HG02938 (cell line): ENCODE measurements around the gene MPI.

ENCODE experiments used
- ATAC-seq: cut with Tn5 transposase; IDR thresholded peaks from one replicate; pipeline ENCODE4 v1.9.1; 2021; ENCODE audit warnings: mild to moderate bottlenecking, moderate library complexity; ENCODE audit not compliant: unreplicated experiment

The MPI gene, protein sequence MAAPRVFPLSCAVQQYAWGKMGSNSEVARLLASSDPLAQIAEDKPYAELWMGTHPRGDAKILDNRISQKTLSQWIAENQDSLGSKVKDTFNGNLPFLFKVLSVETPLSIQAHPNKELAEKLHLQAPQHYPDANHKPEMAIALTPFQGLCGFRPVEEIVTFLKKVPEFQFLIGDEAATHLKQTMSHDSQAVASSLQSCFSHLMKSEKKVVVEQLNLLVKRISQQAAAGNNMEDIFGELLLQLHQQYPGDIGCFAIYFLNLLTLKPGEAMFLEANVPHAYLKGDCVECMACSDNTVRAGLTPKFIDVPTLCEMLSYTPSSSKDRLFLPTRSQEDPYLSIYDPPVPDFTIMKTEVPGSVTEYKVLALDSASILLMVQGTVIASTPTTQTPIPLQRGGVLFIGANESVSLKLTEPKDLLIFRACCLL

DNA sequence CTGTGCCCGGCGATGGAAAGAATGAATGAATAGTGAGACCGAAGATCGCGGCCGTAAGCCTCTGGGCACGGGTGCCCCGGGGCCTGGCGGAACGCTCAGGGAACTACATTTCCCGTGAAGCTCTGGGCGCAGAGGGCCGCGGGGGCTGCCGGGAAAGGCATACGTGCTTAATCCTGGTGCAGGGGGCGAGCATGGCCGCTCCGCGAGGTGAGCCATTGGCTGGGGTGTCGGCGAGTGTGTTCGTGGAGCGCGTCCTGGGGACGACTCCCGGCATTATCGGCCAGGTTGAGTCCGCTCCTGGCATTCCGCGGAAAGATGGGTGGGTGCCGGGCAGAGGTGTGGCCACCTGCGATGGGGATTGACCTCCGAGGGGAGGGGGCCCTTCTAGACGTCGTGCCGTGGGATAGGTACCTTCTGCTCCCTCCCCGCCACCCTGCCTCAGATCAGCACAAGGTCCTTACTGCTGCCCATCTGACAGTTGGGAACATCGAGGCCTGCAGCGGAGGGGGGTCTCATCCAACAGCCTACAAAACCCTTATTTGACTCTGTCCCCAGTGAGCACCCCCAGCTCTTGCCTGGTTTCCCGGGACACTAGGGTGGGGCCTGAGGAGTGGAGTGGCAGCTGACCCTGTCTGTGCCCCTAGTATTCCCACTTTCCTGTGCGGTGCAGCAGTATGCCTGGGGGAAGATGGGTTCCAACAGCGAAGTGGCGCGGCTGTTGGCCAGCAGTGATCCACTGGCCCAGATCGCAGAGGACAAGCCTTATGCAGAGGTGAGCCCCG is at the start of gene MPI:
Gene MPI (plus strand): TSS at position 160 of the 782 bp plus-strand sequence. CDS start 32 bp downstream, at position 192.
- ATAC-seq, result peak; percentile 86

DNA sequence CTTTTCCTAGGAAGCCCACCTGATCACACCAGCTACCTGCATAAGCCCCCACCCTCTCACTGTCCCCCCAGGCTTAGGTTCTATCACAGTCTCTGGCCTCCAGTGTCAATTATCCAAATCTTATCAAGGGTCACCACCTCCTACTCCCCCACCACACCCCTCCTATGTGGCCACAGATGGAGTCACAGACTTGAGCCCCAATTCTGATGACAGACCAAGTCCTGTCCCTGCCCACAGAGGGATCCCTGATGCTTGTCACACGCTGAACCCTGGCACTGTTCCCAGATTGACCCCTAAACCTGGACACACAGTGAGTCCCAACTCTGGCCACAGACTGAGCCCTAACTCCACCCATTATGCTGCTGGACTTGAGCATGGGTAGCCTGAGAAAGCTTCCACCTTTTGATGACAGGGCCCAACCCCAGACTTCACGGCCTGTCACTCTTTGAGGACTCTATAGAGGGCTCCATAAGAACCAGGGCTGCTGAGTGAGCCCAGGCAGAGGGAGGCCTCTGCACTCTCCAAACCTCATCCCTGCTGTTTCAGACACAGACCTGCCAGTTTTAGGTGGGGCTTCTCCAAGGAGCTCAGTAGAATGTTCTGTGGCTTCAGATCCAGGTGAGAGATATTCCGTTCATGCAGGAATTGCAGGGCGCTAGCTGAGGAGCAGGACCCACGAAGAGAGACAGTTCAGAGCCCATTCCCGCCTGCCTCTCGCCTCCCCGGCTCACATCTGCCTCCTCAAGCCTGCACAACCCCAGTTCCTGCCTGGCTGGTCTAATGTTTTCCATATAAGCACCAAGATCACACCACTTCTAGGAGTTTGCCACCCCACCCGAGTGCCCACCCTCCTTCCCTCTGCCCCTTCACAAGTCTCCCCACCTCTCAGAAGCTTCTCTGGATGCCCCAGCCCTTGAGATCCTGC is 48.7 kb upstream of the MPI start:
- ATAC-seq, result no peak

DNA sequence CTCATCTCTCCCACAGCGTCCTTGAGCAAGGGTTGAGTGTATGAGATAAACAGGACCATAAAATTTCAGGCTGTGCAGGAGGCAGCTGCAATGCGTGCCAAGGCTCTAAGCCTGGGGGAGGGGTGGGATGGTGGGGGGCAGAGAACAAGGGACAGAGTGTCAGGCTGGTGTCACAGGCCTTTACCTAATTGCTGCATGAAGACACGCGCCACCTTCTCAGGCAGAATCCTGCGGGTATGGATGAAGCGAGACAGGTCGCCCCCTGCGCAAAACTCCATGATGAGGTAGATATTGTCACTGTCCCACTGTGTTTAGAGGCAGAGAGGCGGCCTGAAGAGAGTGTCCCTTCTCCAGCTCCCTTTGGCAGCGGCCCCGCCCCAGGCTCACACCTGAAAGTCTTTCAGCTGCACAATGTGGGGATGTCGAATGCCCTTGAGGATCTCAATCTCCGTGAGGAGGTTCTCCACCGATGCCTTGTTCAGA is 47.9 kb upstream of the MPI start:
- no peak for ATAC-seq

DNA sequence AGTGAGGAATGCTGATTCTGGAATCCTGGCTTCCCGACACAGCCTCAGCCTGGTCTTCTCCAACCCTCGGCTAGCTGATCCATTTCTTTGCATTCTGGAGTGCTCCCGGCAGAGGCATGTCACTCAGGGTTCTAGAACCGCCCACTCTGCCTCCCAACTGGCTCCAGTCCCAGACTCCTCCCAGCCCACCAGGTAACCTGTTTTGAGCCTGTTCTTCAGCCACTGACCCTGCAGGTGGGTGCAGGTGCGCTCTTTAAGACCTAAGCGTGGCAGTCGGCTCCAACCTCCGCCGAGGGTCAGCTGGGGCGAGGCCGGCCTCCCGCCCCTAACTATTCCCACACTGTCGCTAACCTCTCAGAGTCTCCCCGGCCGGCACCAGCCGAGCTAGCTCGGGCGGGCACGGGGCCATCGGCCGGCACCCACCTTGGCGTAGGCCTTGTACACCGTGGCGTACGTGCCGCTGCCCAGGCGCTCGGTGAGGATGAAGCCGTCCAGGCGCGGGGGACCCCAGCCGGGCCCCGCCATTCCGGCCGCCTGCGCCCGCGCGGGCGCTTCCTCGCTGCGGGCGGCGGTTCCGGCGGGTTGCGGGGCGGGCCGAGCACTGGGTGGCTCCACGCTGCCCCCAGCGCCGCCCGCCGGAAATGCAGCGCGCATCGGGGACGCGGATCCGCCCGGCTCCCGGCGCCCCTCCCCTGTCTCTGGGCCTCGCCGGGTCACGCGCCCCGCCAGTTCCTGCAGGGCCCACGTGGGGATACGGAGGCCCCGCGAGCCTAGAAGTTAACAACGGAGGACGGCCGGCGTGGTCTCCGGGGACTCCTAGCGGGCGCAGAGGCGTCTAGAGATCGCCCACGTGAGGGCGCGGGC is 47.0 kb upstream of the MPI start, which contains the start of gene ULK3:
Gene ULK3 (minus strand): TSS at position 576 of the 864 bp plus-strand sequence. CDS start 51 bp downstream, at position 525.
- ATAC-seq, result peak; percentile 66

DNA sequence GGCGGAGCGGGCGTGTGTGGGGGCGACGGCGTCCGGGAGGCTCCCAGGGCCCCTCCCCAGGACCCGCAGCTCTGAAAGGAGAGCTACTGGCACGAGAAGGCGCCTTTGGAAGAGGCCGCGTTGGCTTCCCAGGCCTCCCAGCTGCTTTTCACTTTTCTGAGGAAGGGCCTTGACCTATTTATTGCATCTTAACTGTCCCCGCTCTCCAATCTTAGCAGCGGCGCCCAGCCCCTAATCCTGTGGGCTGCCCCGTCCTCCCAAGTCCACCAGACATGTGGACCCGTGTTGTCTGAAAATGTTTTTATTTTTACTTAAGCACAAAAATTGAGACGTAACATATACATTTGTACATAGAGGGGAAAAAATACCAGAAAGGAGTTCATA is 46.4 kb upstream of the MPI start:
- no peak for ATAC-seq

DNA sequence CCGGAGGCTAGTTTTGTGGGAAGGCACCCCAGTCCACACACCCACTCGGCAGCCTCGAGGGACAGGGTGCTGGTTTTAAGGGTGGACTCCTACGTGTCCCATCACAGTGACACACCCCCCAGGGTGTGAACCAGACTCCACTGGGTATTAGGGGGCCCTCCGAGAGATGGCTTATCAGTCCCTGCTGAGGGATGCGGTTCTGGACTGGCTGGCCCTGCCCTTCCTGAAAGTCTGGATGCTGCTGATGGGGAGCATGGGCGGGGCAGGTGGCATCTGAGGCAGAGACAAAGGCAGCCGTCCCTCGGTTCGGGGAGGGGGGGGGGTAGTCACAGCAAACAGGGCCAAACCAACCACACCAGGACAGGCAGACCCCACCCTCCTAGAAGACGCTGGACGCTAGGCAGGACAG is 45.9 kb upstream of the MPI start:
- ATAC-seq, result no peak

DNA sequence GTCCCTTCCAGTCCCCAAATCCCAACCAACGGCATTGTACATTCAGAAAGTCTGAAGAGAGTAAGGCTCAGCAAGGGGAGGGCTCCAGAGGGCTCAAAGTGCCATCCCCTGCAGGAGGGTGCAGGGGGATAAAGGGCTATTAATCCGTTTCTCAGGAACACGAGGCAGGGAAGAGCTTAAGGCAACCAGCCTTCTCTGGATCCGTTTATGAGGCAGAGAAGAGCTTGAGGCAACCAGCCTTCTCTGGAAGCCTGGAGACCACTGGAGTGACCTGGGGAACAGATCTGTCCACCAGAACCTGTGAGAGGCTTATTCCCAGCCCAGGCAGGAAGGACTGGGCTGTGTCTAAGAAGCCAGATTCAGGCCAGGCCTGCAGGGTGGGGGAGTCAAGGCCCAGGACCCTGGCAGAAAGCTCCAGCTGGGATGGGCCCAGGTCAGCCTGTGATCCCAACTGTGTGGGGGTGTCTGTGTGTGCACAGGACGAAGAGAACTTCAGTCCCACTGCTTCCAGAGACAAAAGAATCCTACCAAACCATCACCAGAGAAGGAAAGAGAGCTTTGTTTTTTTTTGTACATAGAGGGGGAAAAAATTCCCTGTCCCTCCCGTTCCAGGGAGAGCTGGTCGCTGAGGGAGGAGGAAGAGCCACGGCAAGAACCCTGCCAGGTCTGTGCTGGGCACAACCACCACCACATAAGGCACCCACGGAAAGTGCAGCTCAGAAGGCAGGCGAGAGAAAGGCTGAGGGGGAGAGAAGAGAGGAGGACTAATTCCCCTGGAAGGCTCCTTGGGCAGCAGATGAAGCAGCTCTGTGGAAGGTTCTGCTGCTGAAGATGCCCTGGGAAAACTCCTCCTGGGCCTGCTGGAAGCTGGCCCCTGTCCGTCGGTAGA is 45.3 kb upstream of the MPI start:
- ATAC-seq, result no peak

DNA sequence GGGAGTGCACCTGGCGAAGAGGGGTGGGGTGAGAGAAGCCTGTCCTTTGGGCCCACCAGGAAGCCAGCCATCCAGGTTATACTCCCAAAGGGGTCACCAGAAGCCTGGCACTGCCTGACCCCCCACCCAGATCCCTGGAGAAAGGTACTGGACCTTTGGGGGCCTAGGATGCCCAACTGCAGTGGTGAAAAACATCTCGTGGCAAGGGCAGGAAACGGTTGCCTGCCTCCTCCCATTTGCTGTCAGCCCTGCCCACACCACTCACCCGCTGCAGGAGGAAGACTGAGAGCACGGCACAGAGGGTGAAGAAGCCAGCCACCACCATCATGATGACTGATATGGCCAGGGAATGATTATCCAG is 44.7 kb upstream of the MPI start:
- no peak for ATAC-seq

DNA sequence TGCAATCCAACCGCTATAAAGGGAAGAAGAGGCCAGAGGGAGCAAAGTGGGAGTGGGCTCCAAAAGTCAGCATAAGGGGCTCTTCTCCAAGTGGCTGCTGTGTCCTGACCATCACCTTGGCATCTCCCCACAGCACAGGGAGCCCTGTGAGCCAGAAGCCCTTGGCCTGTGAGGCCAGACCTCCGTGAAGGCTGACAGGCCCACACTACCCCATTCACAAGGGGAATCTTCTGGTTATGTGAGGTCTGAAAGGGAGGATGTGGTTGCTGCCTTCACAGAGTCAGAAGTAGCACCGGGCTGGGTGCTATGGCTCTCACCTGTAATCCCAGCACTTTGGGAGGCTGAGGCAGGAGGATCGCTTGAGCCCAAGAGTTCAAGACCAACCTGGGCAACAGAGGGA is 44.3 kb upstream of the MPI start:
- ATAC-seq, result no peak

DNA sequence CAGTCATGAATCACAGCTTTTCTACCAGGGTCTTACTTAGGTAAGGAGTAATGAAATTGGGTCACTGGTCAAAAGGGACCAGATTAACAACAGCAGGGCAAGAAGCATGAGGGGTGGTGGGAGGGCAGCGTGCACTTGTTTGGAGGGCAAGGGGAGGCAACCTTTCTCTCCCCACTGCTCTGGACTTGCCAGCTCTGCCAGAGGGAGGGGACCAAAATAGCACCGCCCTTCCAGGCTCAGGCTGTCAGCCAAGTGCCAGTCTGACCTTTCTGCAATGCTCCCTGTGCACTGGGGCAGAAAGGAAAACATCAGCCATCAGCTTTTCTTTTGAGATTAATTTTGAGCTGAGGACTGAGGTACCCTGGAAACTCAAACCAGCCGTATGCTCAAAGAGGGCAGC is 42.4 kb upstream of the MPI start:
- no peak for ATAC-seq

DNA sequence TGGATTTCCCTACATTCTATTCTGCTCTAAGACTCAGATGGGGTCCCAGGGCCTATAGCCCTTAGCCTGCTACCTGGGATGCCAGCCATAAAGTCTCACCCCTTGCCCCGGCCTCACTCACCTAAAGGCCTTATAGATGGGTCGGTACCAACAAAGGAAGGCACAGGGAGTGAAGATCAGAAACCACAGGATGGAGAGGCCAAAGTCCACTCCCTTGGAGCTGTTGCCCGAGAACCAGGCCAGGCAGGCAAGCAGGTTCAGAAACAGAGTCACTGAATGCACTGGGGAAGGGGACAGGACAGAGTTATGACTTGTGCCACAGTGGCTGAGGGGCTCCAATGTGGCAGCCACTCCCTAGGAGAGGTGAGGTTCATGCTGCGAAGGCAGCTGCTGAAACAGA is 39.4 kb upstream of the MPI start:
- ATAC-seq, result no peak

DNA sequence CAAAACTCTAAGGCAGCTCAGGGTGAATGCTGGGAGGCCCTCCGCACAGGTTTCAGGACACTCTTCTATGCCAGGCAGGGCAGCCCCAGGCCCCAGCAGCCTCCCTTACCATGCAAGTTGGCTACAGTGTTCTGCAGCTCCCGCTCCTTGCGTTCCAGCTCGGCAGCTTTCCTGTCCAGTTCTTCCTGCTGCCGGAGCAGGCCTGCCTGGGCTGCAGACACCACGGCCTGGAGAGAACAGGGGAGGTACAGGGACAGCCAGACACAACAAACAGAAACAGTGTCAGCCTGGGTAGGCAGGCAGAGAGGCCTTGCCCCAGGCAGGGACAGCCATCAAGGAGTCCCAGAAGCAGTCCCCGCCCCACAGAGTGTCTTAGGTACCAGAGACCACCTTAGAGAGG is 37.9 kb upstream of the MPI start:
- ATAC-seq, result no peak

DNA sequence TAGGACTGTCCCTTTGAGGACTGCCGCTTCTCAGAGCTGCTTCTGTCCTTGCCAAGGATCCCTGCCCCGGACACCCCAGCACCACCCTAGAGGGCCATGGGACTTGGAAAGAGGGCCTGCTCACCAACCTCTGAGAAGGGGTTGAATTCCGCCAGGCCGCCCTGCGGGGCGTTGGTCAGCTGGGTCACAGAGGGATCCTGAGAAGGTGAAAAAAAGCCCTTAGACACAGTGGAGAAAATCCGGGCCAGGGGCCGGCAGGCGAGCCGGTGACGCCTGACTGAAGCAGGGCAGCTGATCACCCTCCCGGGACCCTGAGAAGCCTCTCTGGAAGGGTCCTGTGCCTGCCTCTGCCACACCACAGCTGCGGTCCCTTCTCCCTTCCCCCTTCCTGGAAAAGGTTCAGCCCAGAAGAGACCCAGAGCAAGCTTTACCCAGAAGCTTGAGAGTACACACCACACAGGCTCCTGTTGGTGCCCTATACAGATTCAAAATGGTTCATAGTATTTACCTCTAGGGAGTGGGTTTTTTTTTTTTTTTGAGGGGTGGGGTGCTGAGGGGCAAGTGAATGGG is 35.3 kb upstream of the MPI start:
- no peak for ATAC-seq

DNA sequence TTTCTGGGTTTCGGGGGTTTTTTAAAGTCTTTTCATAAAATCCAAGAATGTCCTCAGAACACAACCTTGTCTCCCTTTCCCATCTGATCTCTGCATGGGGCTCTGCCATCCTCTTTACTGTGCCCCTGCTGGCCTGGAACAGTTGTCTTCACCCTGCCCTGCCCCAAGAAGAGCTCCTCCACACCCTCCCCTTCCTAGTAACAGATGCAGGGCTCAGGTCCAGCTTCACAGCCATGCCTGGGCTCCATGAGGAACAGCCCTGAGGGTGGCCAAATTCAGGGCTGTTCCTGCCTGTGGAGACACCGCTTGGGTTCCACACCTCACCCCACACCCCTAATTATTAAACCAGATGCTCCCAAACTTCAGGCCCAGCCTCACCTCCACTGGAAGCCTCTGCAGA is 34.0 kb upstream of the MPI start:
- ATAC-seq, result no peak

DNA sequence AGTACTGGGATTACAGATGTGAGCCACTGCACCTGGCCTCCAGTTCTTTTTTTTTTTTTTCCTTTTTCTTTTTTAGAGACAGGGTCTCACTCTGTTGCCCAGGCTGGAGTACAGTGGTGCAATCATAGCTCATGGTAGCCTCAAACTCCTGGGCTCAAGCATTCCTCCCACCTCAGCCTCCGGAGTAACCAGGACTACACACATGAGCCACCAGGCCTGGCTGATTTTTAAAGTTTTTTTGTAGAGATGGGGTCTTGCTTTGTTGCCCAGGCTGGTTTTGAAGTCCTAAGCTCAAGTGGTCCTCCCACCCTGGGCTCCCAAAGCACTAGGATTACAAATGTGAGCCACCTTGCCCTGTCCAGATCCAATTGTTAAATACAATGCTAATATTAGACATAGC is 33.3 kb upstream of the MPI start:
- ATAC-seq, result no peak

DNA sequence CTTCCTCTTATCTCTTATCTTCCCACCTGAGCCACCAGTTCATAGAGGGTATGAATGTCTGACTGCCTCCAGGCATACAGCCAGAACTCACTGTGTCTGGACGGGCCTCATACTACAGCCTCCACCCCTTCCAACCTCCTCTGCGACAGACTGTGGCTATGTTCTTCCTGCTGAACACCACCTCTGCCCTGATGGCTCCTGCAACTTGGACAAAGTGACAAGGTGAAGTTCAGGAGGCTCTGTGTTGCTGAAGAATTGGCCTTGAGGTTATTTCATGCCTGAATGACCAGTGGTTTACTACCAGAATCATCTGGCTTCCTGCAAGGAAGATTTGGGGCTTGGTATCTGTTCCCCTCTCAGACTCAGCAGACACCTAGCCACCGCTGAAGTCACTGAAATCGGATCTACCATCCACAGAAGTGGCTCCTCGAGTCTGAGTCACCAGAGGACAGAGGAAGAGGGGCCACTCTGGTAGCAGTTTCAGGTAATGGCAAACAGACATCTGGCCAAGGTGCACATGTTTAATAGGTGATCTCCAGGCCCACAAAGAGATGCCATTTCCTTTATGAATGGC is 32.7 kb upstream of the MPI start:
- ATAC-seq, result peak; percentile 71

DNA sequence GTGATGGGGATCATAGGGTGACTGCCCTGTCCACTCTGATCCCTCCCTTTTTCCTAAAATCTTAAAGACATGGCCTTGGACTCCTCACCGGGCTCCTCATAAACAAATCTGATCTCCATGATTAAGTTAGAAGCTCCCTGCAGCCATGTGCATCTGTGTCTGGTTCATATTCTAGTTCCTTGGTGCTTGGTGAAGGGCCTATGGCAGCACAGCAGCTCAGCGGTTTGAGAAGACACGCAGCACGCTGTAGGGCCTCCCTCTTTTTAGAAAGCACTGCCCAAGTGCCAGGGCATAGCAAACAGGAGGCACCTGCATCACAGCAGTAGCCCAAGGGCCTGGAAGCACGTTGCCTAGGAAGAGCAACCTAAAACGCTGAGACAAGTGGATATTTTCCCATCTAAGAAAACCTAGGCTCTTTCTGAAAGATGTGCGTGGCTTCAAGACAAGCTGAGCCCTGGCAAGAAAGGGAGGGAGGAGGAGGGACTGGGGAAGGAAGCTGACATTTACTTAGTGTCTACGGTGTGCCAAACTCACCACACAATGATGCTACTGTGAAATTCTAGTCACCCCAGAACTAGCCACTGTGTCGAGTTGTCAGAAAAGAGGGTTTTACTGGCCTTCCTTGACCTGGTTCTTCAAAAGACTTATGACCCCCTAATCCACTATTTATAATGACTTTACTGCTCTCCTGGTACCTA is 32.0 kb upstream of the MPI start:
- ATAC-seq, result no peak

DNA sequence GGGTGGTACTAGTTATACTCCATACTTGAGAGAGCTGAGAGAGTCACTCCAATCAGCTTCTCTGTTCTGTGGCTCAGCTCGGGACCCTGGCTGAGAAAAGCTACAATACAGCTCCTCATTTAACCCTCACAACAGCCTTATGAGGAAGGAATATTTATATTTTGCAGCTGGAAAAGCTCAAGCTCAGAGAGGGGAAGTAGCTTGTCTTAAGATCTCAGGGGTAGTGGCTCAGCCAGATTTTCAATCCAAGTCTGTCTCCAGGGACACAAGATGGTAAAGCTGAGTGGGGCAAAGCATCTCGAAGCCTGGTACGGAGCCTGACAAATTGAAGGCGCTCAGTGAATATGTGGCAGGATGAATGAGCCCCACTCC is 31.5 kb upstream of the MPI start:
- no peak for ATAC-seq
